MM.1S (cell line): ENCODE measurements around the gene TMEM125.

Source experiments
- EZH2 ChIP-seq: fragments of 300-600 bp; sonication (generic); optimal IDR thresholded peaks from 2 replicates; pipeline ENCODE3; 2017; ENCODE audit warnings: low read depth, mild to moderate bottlenecking, antibody characterized with exemption, low read length, mixed read lengths
- EZH2phosphoT487 ChIP-seq: fragments of 300-600 bp; sonication (generic); IDR thresholded peaks from 2 replicates; pipeline ENCODE4 v1.6.1; 2018; ENCODE audit warnings: antibody characterized with exemption, low read length
- TF ChIP-seq, protein P1 (sequence below): fragments of 300-600 bp; sonication (generic); IDR thresholded peaks from 2 replicates; pipeline ENCODE4 v1.5.1; 2016; ENCODE audit warnings: antibody characterized with exemption, low read length, mixed read lengths

DNA sequence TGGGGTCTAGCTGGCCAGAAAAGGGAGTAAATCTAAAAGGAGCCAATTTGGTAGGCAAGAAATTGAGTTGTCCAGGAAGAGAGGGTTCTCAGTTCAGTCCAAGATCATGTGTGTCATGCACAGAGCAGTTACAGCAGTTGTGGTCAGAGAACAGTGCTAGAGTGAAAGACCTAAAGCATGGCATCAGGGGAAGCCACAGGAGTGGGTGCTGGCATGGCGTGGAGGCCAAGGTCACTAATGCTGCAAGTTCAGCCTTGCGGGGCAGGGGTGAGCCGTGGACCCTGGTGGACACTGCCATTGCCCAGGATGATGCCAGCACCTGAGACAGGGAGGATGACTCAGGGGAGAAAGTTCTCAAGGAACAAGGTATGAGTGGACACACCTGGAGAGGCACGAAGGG lies 16.6 kb upstream of the TMEM125 start:
- TF ChIP-seq, protein P1, sequence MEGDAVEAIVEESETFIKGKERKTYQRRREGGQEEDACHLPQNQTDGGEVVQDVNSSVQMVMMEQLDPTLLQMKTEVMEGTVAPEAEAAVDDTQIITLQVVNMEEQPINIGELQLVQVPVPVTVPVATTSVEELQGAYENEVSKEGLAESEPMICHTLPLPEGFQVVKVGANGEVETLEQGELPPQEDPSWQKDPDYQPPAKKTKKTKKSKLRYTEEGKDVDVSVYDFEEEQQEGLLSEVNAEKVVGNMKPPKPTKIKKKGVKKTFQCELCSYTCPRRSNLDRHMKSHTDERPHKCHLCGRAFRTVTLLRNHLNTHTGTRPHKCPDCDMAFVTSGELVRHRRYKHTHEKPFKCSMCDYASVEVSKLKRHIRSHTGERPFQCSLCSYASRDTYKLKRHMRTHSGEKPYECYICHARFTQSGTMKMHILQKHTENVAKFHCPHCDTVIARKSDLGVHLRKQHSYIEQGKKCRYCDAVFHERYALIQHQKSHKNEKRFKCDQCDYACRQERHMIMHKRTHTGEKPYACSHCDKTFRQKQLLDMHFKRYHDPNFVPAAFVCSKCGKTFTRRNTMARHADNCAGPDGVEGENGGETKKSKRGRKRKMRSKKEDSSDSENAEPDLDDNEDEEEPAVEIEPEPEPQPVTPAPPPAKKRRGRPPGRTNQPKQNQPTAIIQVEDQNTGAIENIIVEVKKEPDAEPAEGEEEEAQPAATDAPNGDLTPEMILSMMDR: no peak
- TF ChIP-seq EZH2phosphoT487: no peak
- TF ChIP-seq EZH2: no peak
